Urinary bladder (tissue), 4 donors: ENCODE data around the gene DOK3. TPM values are rescaled to one million over a fixed set of nuclear protein-coding genes. Genes with fewer than 3 reads are reported as not detected.

Experiments
- DNase-seq: peaks from one replicate; pipeline ENCODE4 v3.0.0-alpha.2; 2015; ENCODE audit errors: extremely low spot score
- H3K27ac ChIP-seq: one replicate; pipeline ENCODE4 v1.5.1; 2013; ENCODE audit warnings: low read depth, mild to moderate bottlenecking, moderate library complexity
- H3K36me3 ChIP-seq: one replicate; pipeline ENCODE4 v1.6.1; 2013; ENCODE audit warnings: mild to moderate bottlenecking, moderate library complexity; ENCODE audit not compliant: insufficient read depth
- H3K4me1 ChIP-seq: one replicate; pipeline ENCODE4 v1.6.1; 2013; ENCODE audit warnings: mild to moderate bottlenecking, moderate library complexity; ENCODE audit not compliant: insufficient read depth
- H3K4me3 ChIP-seq: one replicate; pipeline ENCODE4 v1.5.1; 2013; ENCODE audit warnings: low read depth, low read length
- WGBS: extraction: QIAGEN DNeasy Blood & Tissue Kit; methylation state at CpG from one replicate; pipeline ENCODE4 v1.1.7; 2013; 5-methylcytosine and 5-hydroxymethylcytosine counted together
- polyA plus RNA-seq: library from polyadenylated mRNA; stranded (reverse); fragments of 200-250 nt; gene quantifications from one replicate; pipeline ENCODE4 v1.2.3, GENCODE V29; 2013
- total RNA-seq: library from RNA; depleted of rRNA; stranded (reverse); fragments of >200 nt; gene quantifications from one replicate; pipeline ENCODE4 v1.2.3, GENCODE V29; 2014
- donor health status: healthy with polysubstance abuse.
- donor health status: healthy.

Gene DOK3
- total and polyA plus RNA-seq, 2 donors = 2.9 to 8.5 TPM

DNA sequence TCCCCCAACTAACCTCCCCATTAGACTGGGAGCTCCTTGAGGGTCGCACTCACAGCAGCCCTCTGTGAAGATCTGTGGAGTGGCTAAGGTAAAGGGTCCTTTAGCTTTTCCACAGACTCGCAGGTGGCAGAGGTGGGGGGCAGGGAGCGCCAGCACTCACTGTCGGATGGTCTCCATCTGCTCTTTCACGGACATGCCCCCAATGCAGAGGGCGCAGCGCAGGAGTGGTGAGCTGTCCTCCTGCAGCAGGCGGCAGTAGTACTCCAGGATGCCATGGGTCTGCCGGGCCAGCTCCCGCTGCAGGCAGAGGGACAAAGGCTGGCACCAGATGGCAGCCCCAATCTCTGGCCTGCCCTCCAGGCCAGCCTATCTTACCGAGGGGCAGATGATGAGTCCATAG lies 4.9 kb upstream of the DOK3 start:
- no peak overlapping the region for H3K27ac ChIP-seq
- no peak for DNase-seq
- no peak overlapping the region for H3K4me3 ChIP-seq
- 93% methylated on average over 11 of the region's 11 CpGs for WGBS
- peaks cover 2% of the 10 kb centered on the region for H3K36me3 ChIP-seq
- H3K4me1 ChIP-seq = no peaks in the 10 kb centered on the region

DNA sequence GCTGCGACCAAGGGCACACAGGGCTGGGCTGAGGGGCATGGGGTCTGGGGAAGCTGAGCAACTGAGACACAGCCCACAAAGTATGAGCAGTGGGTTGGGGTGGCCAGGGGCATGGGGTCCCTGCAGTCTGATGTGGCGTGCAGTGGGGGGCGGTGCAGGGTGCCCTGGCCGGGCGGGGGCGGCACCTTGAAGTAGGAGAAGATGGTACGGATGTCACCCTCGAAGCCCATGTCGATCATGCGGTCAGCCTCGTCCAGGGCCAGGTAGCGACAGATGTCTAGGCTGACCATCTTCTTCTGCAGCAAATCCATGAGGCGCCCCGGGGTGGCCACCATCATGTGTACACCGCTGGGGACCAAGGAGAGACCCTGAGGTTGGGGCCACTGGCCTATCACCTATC lies 3.9 kb upstream of the DOK3 start:
- H3K4me1 ChIP-seq = no peaks in the 10 kb centered on the region
- H3K27ac ChIP-seq = no peak overlapping the region
- H3K36me3 ChIP-seq = peaks cover 2% of the 10 kb centered on the region
- no peak for DNase-seq
- WGBS = 96% methylated on average over 15 of the region's 15 CpGs
- no peak overlapping the region for H3K4me3 ChIP-seq

DNA sequence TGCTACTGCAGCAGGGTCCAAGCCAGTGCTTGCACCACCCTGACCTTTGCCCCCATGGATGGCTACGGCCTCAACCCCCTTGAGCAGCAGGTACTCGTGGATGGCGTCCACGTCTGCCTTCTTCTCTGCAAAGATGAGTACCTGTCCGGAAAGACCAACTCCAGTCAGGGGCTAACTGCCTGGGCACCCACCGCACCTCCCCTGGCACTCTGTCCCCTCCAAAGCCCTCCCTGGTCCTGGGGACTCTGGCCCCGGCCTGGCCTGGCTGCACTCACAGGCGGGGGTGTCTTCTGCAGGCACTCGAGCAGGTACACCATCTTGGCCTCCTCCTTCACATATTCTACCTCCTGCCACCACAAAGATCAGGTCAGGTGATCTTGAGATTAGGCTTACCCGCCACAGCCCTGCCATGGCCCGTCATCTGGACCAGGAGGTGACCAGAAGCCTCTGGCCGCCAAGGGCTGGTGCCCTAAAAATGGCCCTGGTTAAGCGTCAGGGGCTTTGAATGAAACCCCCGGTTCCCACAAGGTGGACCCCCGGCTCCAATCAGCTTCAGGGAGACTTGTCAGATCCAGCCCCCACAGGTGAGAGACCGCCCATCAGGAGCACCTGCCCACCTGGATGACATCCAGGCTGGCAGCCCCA lies 3.2 kb upstream of the DOK3 start:
- Histone ChIP-seq H3K4me1 (no peaks in the 10 kb centered on the region), H3K36me3 (peaks cover 2% of the 10 kb centered on the region)
- 95% methylated on average over 16 of the region's 16 CpGs for WGBS

DNA sequence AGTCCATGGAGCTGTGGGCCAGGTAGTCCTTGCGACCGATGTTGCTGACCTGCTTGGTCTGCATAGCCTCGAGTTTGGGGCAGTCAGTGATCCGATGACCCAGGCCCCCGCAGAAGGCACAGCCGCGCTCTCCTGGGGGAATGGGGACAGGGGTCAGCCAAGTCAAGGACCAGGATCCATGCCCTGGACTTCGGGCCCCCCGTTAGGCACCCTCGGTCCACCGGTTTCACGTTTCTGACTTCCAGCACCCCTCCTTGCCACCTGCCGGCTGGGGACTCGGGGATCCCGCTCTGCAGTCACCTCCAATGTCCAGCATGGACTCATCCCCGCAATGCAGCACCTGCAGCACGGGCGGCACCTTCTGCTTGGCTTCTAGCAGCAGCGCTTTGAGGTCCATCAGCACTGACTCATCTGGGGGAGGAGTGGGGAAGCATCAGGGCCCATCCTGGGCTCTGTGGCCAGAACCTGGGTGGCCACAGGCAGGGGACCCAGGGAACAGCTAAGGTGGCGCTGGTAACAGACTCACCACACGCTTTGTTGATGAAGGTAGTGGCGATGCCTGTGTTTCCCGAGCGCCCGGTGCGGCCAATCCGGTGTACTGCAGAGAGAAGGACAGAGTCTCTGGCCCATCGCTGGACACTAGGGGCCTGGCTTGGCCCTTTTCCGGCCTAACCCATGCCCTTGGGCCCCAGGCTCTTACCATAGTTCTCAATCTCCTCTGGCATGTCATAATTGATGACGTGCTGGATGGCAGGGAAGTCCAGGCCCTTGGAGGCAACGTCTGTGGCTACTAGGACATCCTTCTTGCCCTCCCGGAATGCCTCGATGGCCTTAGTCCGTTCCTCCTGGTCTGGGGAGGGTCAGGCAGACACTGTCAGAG lies 2.4 kb upstream of the DOK3 start:
- no peak overlapping the region for H3K27ac ChIP-seq
- DNase-seq = no peak
- 93% methylated on average over 34 of the region's 34 CpGs for WGBS
- peaks cover 2% of the 10 kb centered on the region for H3K36me3 ChIP-seq
- H3K4me1 ChIP-seq = no peaks in the 10 kb centered on the region
- H3K4me3 ChIP-seq = no peak overlapping the region

More for the DNA sequence above, 3.2 kb upstream of the DOK3 start:
- Histone ChIP-seq H3K4me3 (no peak overlapping the region), H3K27ac (no peak overlapping the region)
- no peak for DNase-seq

DNA sequence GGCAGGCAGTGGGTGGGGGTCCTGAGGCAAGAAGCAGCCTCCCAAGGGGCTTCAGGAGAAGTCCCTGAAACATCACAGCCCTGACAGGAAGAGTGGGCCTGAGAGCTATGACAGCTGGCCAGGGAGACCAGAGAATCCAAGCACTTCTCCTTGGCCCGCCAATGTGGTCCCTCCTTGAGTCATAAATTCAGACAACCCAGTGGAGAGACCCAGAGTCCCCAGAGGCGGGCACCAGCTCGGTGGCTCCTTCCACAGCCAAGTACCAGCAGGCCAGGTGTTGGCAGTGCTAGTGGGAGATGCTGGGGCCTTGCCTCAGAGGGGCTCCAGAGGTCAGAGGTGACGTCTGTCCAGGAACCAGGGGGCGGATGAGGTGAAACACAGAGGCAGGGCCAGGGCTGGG lies 1.6 kb upstream of the DOK3 start:
- no peak overlapping the region for H3K27ac ChIP-seq
- DNase-seq = no peak
- H3K4me1 ChIP-seq = no peaks in the 10 kb centered on the region

DNA sequence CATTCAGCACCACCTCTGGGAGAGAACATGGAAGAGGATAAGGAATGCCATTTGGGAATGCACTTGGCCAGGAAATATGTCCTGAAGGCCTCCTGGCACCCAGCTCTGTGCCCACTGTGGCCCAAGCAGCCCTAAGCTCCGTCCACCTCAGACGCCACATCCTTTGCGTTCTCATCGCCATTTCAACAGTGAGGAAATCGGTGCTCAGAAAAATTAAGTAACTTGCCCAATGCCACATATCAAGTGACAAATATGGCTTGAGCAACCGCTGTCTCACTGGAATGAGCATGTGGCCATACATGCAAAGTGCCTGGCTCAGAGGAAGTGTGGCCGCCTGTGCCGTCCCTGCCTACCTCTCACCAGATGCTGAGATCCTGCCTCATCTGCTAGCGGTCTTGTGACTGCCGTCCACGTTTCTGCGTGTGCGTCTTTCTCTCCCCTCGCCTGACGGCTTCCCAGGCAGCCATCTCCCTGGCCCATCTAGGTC lies 984 bp upstream of the DOK3 start:
- H3K4me1 ChIP-seq = no peaks in the 10 kb centered on the region

More for the DNA sequence above, 1.6 kb upstream of the DOK3 start:
- 89% methylated on average over 5 of the region's 5 CpGs for WGBS
- Histone ChIP-seq H3K36me3 (peaks cover 2% of the 10 kb centered on the region), H3K4me3 (no peak overlapping the region)

DNA sequence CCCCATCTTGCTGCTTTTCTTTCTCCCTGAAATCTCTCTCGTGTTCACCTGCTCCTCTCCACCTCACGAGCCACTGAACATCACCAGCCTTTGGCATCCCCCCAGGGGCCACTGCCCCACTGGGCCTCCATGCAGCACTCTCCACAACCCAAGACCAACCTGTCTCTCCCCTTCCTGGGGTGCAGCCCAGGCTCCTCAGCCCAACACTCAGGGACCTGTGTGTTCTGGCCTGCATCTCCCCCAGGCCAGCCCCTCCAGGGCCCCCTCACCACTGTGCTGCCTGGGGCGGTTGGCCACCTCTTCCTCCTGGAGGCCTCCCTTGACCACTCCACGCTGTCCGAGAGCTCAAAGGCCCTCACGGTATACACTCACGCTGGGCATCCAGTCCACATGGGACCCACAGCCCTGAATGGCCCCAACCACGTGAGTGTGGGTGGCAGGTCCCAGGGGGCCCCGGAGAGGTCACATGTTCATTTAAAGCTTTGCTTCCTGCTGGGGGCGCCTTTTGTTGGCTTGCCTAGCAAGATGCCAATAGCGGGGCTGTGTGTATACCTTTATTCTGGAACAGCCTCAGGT lies 453 bp upstream of the DOK3 start:
- no peaks in the 10 kb centered on the region for H3K4me1 ChIP-seq
- WGBS = 71% methylated on average over 11 of the region's 11 CpGs
- DNase-seq = no peak
- H3K27ac ChIP-seq = no peak overlapping the region
- no peak overlapping the region for H3K4me3 ChIP-seq
- peaks cover 2% of the 10 kb centered on the region for H3K36me3 ChIP-seq

More for the DNA sequence above, 984 bp upstream of the DOK3 start:
- H3K27ac ChIP-seq = no peak overlapping the region
- peaks cover 2% of the 10 kb centered on the region for H3K36me3 ChIP-seq
- no peak overlapping the region for H3K4me3 ChIP-seq
- no peak for DNase-seq
- 87% methylated on average over 15 of the region's 15 CpGs for WGBS

DNA sequence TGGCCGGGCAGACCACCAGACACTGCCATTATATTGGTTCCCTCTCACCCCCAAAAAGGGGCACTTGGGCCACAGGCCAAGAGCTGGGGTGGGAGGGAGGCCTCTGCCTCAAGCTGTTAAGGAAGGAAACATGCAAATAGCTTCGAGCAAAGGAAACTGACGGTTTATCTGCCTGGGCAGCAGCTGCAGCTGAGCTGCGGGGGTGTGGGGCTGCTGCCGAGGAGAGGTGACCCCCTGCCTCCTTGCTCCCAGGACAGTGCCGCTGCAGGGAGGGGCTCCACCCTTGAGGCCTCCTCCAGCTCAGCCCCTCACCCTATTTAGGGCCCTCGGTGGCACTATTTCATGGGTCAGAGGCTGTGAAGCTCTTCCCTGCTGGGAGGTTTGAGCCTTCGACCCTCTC lies 789 bp downstream of the DOK3 start:
- Histone ChIP-seq H3K36me3 (peaks cover 2% of the 10 kb centered on the region), H3K27ac (no peak overlapping the region), H3K4me1 (no peaks in the 10 kb centered on the region), H3K4me3 (no peak overlapping the region)
- 61% methylated on average over 8 of the region's 8 CpGs for WGBS
- DNase-seq = no peak

DNA sequence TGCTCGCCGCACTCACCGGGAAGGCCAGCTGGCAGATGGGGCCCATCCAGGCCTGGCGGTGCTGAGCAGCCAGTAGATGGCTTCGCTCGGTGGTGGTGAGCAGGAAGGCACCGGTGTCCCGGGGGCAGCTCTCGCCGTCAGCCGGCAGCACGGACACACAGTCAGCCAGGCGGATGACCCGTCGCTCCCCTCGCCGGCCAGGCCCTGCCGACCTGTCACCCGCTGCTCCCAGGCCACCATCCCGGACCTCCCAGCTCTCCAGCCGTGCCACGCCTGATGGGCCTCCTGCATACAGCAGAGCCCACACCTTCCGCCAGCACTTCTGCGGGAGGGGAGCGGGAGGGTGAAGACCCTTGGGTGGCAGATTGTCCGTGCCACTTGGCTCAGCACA lies 1.4 kb downstream of the DOK3 start:
- H3K36me3 ChIP-seq = peaks cover 2% of the 10 kb centered on the region
- no peak overlapping the region for H3K27ac ChIP-seq
- WGBS = 86% methylated on average over 26 of the region's 26 CpGs
- no peak overlapping the region for H3K4me3 ChIP-seq
- DNase-seq = no peak
- H3K4me1 ChIP-seq = no peaks in the 10 kb centered on the region

DNA sequence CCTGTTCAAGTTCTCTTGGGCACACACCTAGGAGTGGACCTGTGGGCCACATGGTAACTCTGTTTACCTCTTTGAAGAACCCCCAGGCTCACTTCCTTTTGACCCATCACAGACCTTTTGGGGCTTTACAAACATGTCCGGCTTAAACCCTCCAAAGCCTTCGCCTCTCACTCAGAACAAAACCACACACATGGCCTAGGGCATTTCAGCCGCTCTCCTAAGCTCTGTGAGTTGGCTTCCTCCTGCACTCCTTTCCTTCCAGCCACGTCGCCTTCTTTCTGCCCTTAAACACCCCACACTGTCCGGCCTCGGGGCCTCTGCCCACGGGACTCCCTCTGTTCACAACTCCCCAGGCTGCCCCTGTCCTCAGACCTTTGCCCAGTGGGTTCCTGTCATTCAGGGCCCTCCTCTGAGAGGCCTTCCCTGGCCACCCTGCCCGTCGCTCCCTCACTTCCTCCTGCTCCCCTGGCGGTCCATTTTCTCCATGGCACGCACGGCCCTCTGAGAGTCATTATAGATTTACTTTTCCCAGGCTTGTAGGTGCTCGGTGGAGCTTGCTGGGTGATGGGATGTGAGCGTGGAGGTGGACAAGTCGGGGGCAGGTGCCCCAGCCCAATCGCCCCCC lies 1.9 kb downstream of the DOK3 start:
- Histone ChIP-seq H3K36me3 (peaks cover 2% of the 10 kb centered on the region), H3K4me1 (no peaks in the 10 kb centered on the region), H3K4me3 (no peak overlapping the region), H3K27ac (no peak overlapping the region)
- 85% methylated on average over 17 of the region's 17 CpGs for WGBS
- no peak for DNase-seq

DNA sequence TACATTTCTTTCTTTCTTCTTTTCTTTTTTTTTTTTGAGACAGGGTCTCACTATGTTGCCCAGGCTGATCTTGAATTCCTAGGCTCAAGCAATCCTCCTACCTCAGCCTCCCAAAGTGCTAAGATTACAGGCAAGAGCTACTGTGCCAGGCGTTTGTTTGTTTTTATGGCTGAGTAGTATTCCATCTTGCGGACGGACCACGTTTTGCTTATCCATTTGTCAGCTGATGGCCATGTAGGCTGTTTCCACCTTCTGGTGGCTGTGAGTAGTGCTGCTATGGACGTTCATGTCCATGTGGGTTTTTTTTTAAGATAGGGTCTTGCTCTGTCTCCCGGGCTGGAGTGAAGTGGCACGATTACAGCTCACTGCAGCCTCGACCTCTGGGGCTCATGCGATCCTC lies 2.5 kb downstream of the DOK3 start:
- Histone ChIP-seq H3K4me1 (no peaks in the 10 kb centered on the region), H3K36me3 (peaks cover 2% of the 10 kb centered on the region), H3K27ac (no peak overlapping the region), H3K4me3 (no peak overlapping the region)
- WGBS = 86% methylated on average over 9 of the region's 9 CpGs
- no peak for DNase-seq

DNA sequence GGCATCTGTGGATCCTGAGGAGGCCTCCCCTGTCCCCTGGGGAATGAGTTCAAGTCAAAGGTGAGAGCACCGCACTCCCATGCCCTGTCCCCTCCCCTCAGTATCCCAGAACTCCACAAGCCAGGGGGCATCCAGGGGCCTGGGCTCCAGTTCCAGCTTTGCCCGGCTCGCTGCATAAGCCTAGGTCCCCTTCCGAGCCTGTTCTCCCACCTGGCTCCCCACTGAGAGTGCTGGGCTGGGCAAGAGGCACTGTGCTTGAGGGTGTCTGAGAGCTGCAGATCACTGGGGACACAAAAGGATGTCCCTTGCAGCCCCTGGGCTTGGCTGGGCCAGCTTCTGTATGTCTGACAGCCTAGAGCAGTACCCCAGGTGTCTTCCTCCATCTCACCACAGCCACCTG lies 4.6 kb downstream of the DOK3 start:
- no peak overlapping the region for H3K27ac ChIP-seq
- H3K4me1 ChIP-seq = no peaks in the 10 kb centered on the region
- WGBS = 92% methylated on average over 4 of the region's 4 CpGs
- no peak for DNase-seq
- H3K4me3 ChIP-seq = no peak overlapping the region
- no peaks in the 10 kb centered on the region for H3K36me3 ChIP-seq
